D341Med (cell line): Measurements from ENCODE around the gene TXNIP.

Source experiments
- DNase-seq: peaks from one replicate; pipeline ENCODE4 v3.0.0; 2012; ENCODE audit warnings: low spot score

Gene TXNIP

DNA sequence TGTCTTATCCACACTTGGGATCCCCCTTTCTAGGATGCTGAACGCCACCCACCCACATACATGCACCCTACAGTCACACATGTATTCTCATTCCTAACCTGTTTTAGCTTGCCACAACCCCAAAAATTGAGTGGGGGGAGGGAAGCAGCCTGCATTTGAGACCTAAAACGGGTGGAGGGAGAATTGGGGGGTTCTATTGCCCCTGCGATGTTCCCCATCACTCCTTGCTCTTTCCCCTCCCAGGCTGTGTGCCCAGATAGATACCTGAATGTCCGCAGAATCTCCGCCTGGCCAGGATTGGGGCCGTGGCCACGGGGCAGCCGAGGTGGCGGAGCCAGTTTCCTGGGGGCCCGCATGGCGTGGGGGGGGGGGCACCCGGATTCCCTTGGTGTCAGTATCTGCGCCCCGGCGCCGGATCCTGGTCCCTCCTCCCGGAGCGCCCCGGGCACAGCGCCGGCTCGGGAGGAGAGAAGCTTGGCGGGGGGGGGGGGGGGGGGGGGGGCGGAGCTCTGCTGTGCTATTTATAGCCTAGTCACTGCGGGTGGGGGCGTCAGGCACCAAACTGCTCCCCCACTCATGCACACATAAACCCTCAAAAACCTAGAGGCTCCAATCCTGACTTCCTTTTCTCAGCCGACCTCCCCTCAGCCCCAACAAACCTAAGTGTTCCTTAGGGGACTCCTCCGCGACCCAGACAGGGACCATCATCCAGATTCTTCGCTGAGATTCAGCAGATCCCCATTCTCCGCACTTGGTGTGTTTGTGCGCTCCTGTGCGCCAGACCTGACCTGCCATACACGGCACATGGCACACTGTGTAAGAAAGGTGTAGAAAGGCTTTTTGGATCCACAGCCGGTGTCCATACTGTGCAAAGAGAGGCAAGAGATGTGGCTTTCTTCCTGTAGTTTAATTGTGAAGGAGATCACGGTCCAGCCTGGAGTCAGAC, 33.9 kb downstream of the TXNIP start:
- DNase-seq, result no peak

DNA sequence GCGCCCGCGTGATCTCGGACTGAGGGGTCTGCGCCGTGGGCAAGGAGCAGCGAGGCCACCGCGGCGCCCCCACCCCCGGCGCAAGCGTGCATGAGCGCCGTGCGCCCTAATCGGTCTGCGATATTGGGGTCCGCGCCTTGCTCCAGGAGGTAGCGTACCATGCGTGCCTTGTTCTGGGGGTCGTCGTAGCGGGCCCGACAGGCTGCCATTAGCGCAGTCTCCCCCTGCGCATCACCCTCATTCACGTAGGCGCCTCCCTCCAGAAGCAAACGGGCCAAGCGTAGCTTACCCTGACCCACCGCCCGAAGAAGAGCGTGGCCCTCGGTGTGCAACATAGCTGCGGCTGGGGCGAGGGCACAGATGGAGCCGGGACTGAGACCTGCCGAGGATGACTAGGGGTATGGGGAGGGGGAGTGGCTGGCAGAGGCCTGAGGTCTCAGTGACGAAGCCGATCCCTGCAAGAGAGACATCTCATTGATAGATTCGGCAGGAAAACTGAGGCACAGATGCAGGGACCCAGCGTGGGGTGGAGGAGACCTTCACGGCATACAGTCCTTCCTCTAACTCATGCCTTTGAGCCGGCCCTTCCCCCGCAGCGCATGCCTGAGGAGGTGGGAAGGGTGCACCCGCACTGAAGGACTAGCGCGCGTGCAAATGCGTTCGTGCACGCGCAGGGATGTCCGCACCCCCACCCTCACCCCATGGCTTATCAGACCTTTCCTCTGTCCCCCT, 34.8 kb downstream of the TXNIP start:
- DNase-seq, result no peak

DNA sequence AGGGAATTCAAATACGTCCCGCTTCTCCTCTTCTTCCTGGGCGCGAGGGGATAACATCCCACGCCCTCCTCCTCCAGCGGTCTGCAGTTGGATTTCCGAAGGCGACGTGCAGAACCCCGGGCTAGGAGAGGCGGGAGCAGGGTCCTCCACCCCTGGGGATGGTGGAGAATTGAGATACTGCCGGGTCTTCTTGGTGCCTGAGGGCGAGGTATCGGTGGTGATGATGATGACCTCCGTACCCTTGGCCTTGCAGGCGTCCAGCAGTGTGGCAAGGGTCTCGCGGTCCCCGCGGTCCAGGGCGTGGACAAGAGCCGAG, 35.3 kb downstream of the TXNIP start:
- no peak for DNase-seq

DNA sequence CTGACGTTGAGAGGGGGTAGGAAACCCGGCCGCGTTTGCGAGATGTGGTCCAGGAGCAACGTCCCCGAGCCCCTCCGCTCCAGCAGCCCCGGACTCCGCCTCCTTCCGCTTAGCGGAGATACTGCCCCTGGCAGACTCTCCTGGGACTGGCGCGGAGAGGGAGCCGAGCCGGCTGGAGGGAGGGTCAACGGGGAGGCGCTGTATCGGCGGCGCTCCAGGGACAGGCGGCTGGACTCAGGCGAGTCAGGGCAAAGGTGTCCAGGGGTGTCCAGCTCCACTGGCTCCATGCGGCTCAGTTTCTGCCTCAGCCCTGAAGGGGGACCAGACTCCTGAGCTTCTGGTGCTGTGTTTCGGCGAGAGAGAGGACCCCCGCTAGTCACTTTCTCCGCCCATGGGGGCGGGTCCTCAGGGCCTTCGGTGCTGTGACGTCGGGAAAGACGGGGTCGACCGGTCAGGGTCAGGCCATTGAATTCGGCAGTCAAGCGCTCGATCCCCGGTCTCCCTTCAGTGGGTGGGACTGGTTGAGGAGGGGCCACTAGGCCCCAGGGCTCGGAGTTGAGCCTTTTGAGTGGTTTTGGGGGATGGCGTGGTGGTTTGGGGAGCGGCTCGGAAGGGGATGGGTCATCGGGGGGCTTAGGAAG, 35.8 kb downstream of the TXNIP start:
- peak; percentile 83 for DNase-seq

DNA sequence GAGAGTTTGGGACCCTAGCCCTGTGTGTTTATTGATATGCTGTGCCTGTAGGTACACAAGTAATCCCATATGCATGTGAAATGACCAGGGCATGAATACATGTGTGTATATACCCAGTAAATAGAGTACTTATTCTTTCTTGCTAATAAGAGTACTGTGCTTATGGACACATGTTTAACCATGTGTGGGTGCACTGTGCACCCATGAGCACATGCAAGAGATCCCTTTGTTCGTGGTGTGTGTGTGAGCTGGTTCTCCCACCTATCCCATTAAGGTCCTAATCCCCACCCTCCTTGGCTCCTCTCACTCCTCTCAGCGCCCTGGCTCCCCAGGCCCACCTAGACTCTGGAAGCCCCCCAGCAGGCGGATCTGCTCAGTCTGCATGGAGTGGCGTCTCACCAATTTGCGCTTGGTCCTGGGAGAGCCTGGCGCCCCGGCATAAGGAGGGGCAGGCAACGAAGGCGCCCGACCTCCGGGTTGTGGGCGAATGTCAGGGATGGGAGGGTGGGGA, 36.4 kb downstream of the TXNIP start:
- DNase-seq, result no peak

DNA sequence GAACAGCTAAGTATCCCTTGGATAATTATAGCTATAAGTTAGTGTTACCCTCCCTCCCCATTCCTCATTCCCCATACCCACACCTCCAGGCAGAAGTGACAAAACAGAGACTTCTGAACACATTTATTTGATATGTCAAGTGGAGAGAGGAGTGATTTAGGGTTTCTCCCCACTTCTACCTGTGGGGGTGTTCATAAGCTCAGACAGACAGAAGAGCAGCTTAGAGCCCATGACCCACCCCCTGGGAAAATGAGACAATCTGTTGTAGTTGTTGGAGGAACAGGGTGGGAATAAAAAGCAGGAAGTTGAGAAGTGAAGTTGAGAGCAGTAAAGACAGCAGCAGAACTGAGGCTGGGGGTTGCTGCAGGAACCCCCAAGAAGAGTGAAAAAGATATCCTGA, 37.0 kb downstream of the TXNIP start:
- no peak for DNase-seq

DNA sequence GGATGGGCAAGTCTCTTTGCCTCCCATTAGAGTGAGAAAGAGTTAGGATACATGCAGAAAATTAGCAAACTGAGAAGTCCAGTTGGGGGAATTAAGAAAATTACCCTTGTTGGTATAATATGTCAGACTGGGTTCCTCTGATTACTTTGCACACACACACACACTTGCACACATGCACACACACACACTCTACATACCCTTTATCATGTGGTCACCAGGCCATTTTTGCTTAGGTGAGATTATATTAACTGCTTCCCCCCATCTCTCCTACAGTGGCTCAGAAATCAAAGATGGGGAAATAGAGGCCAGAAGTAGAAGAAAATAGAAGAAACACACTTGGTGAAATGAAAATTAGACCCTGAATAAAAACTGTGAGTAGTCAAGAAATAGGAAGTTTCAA, 37.6 kb downstream of the TXNIP start:
- no peak for DNase-seq

DNA sequence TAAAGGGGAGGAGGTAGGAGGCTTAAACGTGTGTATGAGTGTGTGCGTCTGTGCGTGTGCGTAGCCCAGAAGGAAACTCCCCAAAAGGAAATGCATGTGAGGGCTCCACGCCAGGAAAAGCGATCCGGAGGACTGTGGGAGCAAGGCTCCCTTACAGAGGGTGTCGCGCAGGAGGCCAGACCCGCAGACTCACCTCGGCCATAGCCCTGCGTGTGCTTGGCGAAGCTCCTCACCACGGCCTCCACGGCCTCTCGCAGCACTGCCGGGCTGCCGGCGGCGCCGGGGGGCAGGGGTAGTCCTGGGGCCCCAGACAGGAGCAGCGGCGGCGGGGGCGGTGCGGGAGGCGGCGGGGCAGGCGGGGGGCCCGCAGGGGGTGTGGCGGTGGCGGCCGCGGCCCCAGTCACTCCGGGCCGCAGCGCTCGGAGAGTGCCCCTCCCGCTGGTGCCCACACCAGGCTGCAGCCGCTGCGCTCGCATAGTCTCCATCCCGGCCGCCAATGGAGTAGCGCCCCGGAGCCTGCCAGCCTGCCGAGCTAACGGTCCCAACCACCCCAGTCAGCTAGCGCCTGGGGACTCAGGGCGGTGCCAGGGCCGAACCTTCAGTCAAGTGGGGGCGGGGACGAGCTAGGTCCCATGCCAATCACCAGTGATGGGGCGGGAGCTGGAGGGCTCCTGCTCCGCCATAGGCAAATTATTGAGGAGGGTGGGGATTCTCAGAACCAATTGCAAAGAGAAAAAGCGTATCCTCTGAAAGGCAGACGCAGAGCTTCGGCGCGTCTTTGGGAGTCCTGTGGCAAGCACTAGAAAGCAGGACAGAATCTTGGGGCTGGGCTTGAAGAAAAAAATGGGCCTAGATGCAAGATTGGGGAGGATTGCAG, 38.7 kb downstream of the TXNIP start, which contains the start of gene LIX1L:
LIX1L (minus strand) TSS at position 575 of the 877 bp plus-strand sequence; CDS start at position 485, 90 bp downstream.
- DNase-seq, result peak; percentile 96

DNA sequence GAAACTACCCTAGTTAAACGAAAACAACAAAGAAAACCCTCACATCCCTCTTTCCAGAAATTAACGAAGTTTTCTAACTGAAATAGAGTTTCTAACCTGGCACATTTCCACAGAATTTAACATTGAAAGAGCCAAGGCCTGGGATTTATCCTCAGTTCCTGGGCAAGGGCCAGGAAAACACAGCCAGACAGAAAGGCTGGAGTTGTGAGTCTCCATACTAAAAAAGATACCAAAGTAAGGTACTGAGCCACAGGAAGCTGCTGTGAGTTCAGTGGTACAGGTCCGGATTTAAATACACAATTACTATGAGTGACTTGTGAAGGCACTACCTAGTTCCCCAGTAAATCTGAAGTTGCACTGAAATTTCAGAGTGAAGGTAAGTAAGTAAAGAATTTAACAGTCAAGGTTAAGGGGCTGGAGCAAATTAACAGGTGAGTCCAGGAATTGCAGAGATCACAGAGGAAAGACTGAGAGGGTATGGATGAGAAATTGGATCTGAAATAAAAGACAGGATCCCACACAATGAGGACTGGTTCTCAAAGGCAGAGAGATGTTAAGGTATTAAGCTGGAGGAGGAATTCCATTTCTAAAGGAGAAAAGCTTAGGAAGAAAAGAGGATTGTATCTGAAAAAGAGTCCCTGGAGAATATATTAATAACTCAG, 39.5 kb downstream of the TXNIP start:
- DNase-seq, result no peak

DNA sequence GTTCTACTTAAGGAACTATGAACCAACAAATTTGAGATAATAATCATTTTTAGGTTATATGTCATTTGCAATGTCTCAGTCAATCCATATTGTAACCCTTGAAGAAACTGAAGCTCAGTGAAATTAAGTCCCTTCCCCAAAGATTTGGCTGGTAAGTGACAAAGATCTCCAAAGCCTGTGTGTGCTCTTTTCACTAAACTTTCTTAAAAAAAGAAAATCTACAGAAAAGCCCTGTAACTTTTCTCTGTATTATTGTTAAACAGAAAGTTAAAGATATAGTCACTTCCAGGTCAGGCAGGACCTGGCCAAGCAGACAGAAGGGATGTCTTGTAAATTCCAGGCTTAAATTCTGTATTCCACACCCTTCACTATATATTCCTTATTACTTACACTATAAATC, 40.0 kb downstream of the TXNIP start:
- DNase-seq, result no peak

DNA sequence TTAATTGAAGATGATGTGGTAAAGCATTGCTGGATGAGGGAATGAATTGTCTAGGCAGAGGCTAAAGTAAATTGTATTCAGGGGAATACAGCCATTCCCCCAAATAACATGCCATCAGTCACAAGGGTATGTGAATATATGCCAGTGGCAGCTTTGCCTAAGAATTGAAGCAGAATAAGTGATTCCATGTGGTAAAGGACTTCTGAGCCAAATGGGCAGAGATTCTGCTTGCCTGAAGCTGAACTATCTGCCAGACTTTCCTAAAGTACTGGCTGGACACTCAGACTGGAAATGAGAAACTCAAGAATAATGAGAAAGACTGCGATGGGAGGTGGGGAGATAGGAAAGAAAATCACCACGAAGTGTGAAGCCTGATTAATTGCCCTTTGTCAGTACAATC, 40.9 kb downstream of the TXNIP start:
- DNase-seq, result no peak

DNA sequence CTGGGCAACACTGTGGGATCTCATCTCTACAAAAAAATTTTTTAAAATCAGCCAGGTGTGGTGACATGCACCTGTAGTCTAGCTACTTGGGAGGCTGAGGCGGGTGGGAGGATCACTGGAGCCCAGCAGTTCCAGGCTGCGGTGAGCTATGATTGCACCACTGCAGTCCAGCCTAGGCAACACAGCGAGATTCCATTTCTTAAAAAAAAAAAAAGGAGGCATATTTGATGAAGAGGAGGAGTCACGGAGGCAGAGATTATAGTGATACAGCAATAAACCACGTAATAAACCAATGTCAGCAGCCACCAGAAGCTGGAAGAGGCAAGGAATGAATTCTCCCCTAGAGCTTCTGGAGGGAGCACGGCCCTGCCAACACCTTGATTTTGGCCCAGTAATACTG, 42.5 kb downstream of the TXNIP start:
- no peak for DNase-seq

DNA sequence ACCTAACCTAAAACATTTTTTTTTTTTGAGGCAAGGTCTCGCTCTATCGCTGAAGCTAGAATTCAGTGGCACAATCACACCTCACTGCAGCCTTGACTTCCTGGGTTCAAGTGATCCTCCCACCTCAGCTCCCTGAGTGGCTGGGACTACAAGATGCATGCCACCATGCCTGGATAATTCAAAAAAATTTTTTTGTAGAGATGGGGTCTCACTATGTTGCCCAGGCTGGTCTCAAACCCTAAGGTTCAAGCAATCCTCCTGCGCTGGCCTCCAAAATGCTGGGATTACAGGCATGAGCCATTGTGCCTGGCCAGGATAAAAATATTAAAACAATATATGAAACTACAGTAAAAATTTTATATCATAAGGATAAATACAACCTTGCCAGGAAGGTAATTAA, 43.5 kb downstream of the TXNIP start:
- no peak for DNase-seq

DNA sequence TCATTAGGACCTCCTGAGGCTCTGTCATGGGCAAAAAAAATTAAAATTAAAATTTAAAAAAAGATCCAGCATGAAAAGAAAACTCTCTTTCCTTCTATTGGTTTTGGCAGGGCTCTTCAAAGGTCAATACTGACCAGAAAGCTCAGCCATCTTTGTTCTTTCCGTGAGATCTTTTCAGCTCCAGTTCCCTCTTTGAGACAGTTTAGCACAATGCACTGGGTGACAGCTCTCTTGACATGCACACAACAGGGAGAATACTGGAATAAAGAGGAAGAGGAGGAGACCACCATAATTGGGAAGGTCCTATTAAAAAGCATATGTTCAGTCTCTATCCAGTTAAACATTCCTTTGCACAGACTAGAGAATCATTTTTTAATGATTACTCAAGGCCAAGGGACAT, 44.9 kb downstream of the TXNIP start:
- DNase-seq, result no peak

DNA sequence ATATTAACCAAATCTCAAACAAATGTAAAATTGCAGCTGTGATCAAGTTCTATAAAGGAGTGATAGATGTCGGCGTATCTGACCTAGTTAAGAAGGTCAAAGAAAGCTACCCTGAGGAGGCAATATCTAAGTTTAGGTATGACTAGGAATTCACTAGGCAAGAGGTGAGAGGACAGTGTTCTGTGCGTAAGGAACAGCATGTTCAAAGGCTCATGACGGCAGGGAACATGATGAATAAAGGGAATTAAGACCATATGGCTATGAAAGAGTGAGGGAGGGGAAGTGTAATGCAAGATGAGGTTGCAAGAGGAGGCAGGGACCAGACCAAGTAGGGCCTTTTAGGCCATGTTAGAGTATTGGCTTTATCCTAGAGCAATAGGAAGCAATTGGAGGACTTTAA, 47.2 kb downstream of the TXNIP start:
- DNase-seq, result no peak

DNA sequence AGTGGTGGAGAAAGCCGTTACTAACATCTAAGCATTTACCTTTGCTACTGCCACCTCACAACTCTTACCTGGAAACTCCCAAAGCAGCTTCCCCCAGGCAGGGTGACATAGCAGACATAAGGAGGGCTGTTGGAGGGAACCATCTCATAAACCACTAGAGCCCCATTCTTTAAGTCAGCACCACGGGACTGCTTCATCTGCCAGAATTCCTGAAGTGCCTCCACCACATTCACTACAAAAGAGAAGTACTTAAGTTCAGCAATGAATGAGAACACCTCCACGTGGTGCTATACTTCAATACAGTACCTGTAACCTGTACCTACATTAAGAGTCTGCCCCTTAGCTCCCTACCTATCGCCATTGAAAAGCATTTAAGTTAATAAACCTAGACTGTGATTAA, 48.8 kb downstream of the TXNIP start:
- DNase-seq, result no peak

DNA sequence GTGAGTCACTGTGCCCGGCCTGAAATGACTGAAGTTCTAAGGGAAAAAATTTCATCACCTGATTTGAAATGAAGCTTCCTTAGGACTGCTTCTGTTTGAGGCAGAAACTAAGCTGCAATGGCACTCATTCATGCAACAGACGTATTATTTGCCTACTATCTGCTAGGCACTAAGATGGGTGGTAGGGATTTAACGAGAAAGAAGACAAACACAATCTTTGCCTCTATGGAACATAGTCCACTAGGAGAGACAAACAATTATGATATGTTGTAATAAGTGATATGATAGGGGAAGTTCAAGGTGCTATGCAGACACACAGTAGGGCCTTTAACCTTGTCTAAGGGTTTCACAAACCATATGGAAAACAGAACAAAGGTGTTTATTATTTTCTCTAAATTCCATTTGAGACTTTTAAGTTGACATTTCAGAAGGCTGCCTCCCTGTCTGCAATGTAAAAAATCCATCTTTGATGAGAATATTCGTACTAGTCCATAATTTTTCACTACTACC, 49.8 kb downstream of the TXNIP start:
- no peak for DNase-seq

DNA sequence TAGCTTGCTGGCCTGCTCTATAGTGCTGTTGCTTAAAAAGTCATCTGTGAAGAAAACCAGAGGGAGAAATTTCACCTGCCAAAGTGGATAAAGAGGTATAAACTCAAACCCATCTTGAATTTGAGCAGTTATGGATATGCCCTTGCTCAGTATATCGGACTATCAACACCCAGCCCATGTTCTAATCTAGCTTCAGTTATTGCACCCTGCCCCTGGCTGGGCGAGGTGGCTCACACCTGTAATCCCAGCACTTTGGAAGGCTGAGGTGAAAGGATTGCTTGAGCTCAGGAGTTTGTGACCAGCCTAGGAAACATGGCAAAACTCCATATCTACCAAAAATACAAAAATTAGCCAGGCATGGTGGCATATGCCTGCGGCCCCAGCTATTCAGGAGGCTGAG, 51.8 kb downstream of the TXNIP start:
- no peak for DNase-seq

DNA sequence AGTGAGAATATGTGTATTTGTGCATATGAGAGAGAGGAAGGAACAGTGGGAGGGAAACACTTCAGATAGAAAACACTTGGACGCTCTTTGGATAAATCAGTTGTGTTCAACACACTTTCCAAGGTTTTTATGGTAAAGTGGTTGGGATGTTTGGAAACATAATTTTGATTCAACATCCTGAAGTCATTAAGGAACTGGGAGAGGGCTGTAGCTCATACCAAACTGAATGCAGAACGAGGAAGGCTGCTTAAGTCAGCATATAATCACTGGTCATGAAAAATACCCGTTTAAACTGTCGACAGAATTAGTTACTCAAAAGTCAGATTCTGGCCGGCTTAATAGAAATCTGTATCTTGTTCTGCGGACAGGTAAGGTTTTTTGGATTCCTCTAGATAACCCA, 53.5 kb downstream of the TXNIP start:
- no peak for DNase-seq
